NB4 (cell line): ENCODE results near the gene COG7.

Source experiments
- DNase-seq: peaks from one replicate; pipeline ENCODE4 v3.0.0; 2010; ENCODE audit warnings: low read depth
- H3K4me3 ChIP-seq: one replicate; pipeline ENCODE4 v1.5.1; 2011; ENCODE audit warnings: mild to moderate bottlenecking, low read depth, low read length, moderate library complexity
- CTCF ChIP-seq: IDR thresholded peaks from one replicate; pipeline ENCODE4 v1.5.1; 2012; ENCODE audit warnings: low read depth, low read length
- MAX ChIP-seq: IDR thresholded peaks from 2 replicates; pipeline ENCODE4 v1.6.1; 2011; ENCODE audit warnings: low read depth, low read length
- MYC ChIP-seq: IDR thresholded peaks from 2 replicates; pipeline ENCODE4 v1.6.1; 2011; ENCODE audit warnings: low read depth, low read length
- POLR2A ChIP-seq: IDR thresholded peaks from 2 replicates; pipeline ENCODE4 v1.6.1; 2011; ENCODE audit warnings: mild to moderate bottlenecking; ENCODE audit not compliant: insufficient read length; ENCODE audit errors: extremely low read depth

COG7 gene

GRCh38 chr16:23499801-23500200, 46.8 kb upstream of the COG7 start:
- no peak for DNase-seq
- no peak for TF ChIP-seq MAX
- no peak for TF ChIP-seq MYC
- no peak for TF ChIP-seq CTCF
- no peak for TF ChIP-seq POLR2A
- H3K4me3 ChIP-seq, result no peak overlapping the region

GRCh38 chr16:23498863-23499262, 45.9 kb upstream of the COG7 start:
- no peak overlapping the region for H3K4me3 ChIP-seq
- DNase-seq, result no peak
- TF ChIP-seq POLR2A, result no peak
- no peak for TF ChIP-seq CTCF
- TF ChIP-seq MYC, result no peak
- TF ChIP-seq MAX, result no peak

GRCh38 chr16:23497543-23497868, 44.5 kb upstream of the COG7 start:
- no peak overlapping the region for H3K4me3 ChIP-seq
- no peak for TF ChIP-seq POLR2A
- no peak for TF ChIP-seq CTCF
- TF ChIP-seq MAX, result no peak
- TF ChIP-seq MYC, result no peak
- no peak for DNase-seq

GRCh38 chr16:23496821-23497542, 44.0 kb upstream of the COG7 start:
- no peak for TF ChIP-seq POLR2A
- no peak for TF ChIP-seq MYC
- no peak overlapping the region for H3K4me3 ChIP-seq

GRCh38 chr16:23495671-23496070, 42.7 kb upstream of the COG7 start:
- TF ChIP-seq MYC (no peak), POLR2A (no peak), MAX (no peak), CTCF (no peak)
- DNase-seq, result no peak
- no peak overlapping the region for H3K4me3 ChIP-seq

More at GRCh38 chr16:23496821-23497542, 44.0 kb upstream of the COG7 start:
- no peak for DNase-seq

GRCh38 chr16:23494188-23494587, 41.2 kb upstream of the COG7 start:
- TF ChIP-seq MAX (no peak), MYC (no peak), CTCF (no peak), POLR2A (no peak)
- no peak overlapping the region for H3K4me3 ChIP-seq
- no peak for DNase-seq
